Measurements from ENCODE around the gene LAMA4. TPM values are rescaled to one million over a fixed set of nuclear protein-coding genes. Genes with fewer than 3 reads are reported as not detected.

Gene LAMA4
- polyA plus RNA-seq, 1 donor from 2014 or later = 0.69 TPM

DNA sequence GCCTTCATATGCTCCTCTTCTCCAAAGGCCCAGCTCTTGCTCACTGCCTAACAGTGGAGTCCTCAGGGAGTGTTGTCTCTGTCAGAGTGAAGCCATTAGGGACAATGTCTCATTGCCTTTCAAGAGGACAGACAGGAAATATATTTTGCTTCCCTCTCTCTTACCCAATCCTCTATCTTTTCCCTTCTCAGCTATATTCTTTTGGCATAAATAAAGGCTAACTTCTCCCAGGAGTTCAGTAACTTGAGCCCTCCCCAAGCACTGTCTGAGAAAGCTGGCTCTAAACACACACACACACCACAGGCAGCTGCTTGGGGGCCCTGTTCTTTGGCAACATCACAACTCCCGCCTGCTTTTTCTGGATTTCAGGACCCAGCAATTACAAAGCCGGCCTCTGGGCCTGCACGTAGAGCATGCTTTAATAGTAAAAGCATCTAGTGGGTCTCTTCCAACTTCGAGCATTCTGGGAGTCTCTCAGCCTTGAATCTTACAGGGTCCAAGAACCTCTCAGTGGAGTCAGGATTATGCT lies 34.7 kb upstream of the LAMA4 start:
- Histone ChIP-seq H3K4me2 (ENCODE audit: low read length) (no peak overlapping the region), H4K20me1 (ENCODE audit: insufficient read depth) (no peaks in the 10 kb centered on the region), H3K36me3 (ENCODE audit: insufficient read depth, low read length) (no peaks in the 10 kb centered on the region), H3K79me2 (replicated peaks; ENCODE audit: insufficient read depth, low read length) (no peaks in the 10 kb centered on the region), H3K9me2 (ENCODE audit: insufficient read depth, low read length) (no peaks in the 10 kb centered on the region), H3F3A (ENCODE audit: insufficient read depth, low read length, poor library complexity, severe bottlenecking) (no peaks in the 10 kb centered on the region), H3K27me3 (ENCODE audit: insufficient read depth, low read depth, low read length) (no peaks in the 10 kb centered on the region), H2AFZ (ENCODE audit: low read depth, low read length) (no peak overlapping the region), H3K9me3 (ENCODE audit: low read length) (no peaks in the 10 kb centered on the region), H3K27ac (ENCODE audit: low read length) (no peak overlapping the region), H3K9ac (ENCODE audit: low read length) (no peak overlapping the region), H3K4me3 (ENCODE audit: low read length) (no peak overlapping the region)
- TF ChIP-seq SMC3 (conservative IDR thresholded peaks at IDR 0.05; ENCODE audit: poor library complexity) (no peak), EP300 (conservative IDR thresholded peaks at IDR 0.05; ENCODE audit: poor library complexity, severe bottlenecking) (no peak)
- TF ChIP-seq, protein P1, sequence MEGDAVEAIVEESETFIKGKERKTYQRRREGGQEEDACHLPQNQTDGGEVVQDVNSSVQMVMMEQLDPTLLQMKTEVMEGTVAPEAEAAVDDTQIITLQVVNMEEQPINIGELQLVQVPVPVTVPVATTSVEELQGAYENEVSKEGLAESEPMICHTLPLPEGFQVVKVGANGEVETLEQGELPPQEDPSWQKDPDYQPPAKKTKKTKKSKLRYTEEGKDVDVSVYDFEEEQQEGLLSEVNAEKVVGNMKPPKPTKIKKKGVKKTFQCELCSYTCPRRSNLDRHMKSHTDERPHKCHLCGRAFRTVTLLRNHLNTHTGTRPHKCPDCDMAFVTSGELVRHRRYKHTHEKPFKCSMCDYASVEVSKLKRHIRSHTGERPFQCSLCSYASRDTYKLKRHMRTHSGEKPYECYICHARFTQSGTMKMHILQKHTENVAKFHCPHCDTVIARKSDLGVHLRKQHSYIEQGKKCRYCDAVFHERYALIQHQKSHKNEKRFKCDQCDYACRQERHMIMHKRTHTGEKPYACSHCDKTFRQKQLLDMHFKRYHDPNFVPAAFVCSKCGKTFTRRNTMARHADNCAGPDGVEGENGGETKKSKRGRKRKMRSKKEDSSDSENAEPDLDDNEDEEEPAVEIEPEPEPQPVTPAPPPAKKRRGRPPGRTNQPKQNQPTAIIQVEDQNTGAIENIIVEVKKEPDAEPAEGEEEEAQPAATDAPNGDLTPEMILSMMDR (IDR thresholded peaks at IDR 0.05; ENCODE audit: poor library complexity, severe bottlenecking) = no peak
- TF ChIP-seq, protein P2, sequence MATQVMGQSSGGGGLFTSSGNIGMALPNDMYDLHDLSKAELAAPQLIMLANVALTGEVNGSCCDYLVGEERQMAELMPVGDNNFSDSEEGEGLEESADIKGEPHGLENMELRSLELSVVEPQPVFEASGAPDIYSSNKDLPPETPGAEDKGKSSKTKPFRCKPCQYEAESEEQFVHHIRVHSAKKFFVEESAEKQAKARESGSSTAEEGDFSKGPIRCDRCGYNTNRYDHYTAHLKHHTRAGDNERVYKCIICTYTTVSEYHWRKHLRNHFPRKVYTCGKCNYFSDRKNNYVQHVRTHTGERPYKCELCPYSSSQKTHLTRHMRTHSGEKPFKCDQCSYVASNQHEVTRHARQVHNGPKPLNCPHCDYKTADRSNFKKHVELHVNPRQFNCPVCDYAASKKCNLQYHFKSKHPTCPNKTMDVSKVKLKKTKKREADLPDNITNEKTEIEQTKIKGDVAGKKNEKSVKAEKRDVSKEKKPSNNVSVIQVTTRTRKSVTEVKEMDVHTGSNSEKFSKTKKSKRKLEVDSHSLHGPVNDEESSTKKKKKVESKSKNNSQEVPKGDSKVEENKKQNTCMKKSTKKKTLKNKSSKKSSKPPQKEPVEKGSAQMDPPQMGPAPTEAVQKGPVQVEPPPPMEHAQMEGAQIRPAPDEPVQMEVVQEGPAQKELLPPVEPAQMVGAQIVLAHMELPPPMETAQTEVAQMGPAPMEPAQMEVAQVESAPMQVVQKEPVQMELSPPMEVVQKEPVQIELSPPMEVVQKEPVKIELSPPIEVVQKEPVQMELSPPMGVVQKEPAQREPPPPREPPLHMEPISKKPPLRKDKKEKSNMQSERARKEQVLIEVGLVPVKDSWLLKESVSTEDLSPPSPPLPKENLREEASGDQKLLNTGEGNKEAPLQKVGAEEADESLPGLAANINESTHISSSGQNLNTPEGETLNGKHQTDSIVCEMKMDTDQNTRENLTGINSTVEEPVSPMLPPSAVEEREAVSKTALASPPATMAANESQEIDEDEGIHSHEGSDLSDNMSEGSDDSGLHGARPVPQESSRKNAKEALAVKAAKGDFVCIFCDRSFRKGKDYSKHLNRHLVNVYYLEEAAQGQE (IDR thresholded peaks at IDR 0.05; ENCODE audit: borderline replicate concordance) = no peak

DNA sequence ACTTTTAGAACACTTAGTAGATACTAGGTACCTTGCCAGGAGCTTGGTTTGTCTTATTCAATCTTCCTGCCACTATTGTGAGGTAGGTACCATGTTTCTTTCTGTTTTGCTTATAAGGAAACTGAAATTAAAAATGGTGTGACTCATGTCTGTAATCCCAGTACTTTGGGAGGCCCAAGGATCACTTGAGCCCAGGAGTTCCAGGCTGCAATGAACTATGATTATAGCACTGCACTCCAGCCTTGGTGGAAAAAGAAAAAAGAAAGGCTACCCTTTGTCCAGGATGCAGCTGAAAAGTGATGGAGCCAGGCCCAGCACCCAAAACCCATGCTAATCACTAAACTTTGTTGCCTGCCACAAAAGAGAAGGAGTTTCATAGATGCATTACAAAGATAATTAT lies 34.1 kb upstream of the LAMA4 start:
- no peaks in the 10 kb centered on the region for H3K9me2 ChIP-seq (ENCODE audit: insufficient read depth, low read length)
- H4K20me1 ChIP-seq (ENCODE audit: insufficient read depth) = no peaks in the 10 kb centered on the region
- no peaks in the 10 kb centered on the region for H3K36me3 ChIP-seq (ENCODE audit: insufficient read depth, low read length)
- no peak overlapping the region for H3K9ac ChIP-seq (ENCODE audit: low read length)
- no peaks in the 10 kb centered on the region for H3K27me3 ChIP-seq (ENCODE audit: insufficient read depth, low read depth, low read length)
- no peak overlapping the region for H3K27ac ChIP-seq (ENCODE audit: low read length)
- no peak for TF ChIP-seq EP300 (conservative IDR thresholded peaks at IDR 0.05; ENCODE audit: poor library complexity, severe bottlenecking)
- TF ChIP-seq RAD21 (conservative IDR thresholded peaks at IDR 0.05) = no peak
- TF ChIP-seq EZH2 (IDR thresholded peaks at IDR 0.05; ENCODE audit: borderline replicate concordance, insufficient read depth, low read length, poor library complexity, severe bottlenecking) = no peak
- no peak for TF ChIP-seq TAF1 (IDR thresholded peaks at IDR 0.05; ENCODE audit: low read depth)
- no peak for TF ChIP-seq SMC3 (conservative IDR thresholded peaks at IDR 0.05; ENCODE audit: poor library complexity)
- TF ChIP-seq, protein P1 (IDR thresholded peaks at IDR 0.05; ENCODE audit: poor library complexity, severe bottlenecking) = no peak
- TF ChIP-seq, protein P2 (IDR thresholded peaks at IDR 0.05; ENCODE audit: borderline replicate concordance) = no peak
- TF ChIP-seq POLR2AphosphoS5 (IDR thresholded peaks at IDR 0.05) = no peak
- TF ChIP-seq MXI1 (conservative IDR thresholded peaks at IDR 0.05; ENCODE audit: poor library complexity, severe bottlenecking) = no peak
- no peaks in the 10 kb centered on the region for H3K79me2 ChIP-seq (replicated peaks; ENCODE audit: insufficient read depth, low read length)
- no peak overlapping the region for H3K4me2 ChIP-seq (ENCODE audit: low read length)
- no peak overlapping the region for H2AFZ ChIP-seq (ENCODE audit: low read depth, low read length)
- H3K4me3 ChIP-seq (ENCODE audit: low read length) = no peak overlapping the region
- H3K9me3 ChIP-seq (ENCODE audit: low read length) = no peaks in the 10 kb centered on the region
- H3F3A ChIP-seq (ENCODE audit: insufficient read depth, low read length, poor library complexity, severe bottlenecking) = no peaks in the 10 kb centered on the region
